ENCODE measurements around the gene CHD2.
"Not testable (repeated sequence)": the region's sequence is repeated elsewhere in the genome, so short reads cannot be mapped to it uniquely, and the experiment has no call there.

Gene CHD2

GRCh38 chr15:93037820-93038705 is 137.9 kb downstream of the CHD2 start:
- no peak for DNase-seq

GRCh38 chr15:93039562-93040287 is 139.6 kb downstream of the CHD2 start:
- not testable (repeated sequence) for DNase-seq

- DNase-seq: no peak
Measured at GRCh38 chr15:93040288-93041158, 140.4 kb downstream of the CHD2 start.

- DNase-seq: no peak
Measured at GRCh38 chr15:93041159-93041547, 141.0 kb downstream of the CHD2 start.

GRCh38 chr15:93042211-93042610 is 142.1 kb downstream of the CHD2 start:
- DNase-seq: no peak

GRCh38 chr15:93042691-93043378 is 142.7 kb downstream of the CHD2 start:
- DNase-seq: no peak

- DNase-seq: no peak
Measured at GRCh38 chr15:93043621-93044300, 143.6 kb downstream of the CHD2 start.

GRCh38 chr15:93044301-93045190 is 144.4 kb downstream of the CHD2 start:
- no peak for DNase-seq

- no peak for DNase-seq
Measured at GRCh38 chr15:93045191-93045785, 145.2 kb downstream of the CHD2 start.

- no peak for DNase-seq
Measured at GRCh38 chr15:93046120-93046519, 146.0 kb downstream of the CHD2 start.

GRCh38 chr15:93046721-93047120 is 146.6 kb downstream of the CHD2 start:
- no peak for DNase-seq

GRCh38 chr15:93047621-93048425 is 147.7 kb downstream of the CHD2 start:
- no peak for DNase-seq

GRCh38 chr15:93048426-93048721 is 148.2 kb downstream of the CHD2 start:
- no peak for DNase-seq

- no peak for DNase-seq
Measured at GRCh38 chr15:93048759-93049161, 148.6 kb downstream of the CHD2 start.

- DNase-seq: no peak
Measured at GRCh38 chr15:93049233-93049632, 149.1 kb downstream of the CHD2 start.

GRCh38 chr15:93049914-93050578 is 149.9 kb downstream of the CHD2 start:
- DNase-seq: no peak

- DNase-seq: no peak
Measured at GRCh38 chr15:93050648-93051047, 150.5 kb downstream of the CHD2 start.

- no peak for DNase-seq
Measured at GRCh38 chr15:93051236-93052089, 151.3 kb downstream of the CHD2 start.

Data from SW 1271 (cell line).